ENCODE results near the gene GCDH. TPM values are rescaled to one million over a fixed set of nuclear protein-coding genes. Genes with fewer than 3 reads are reported as not detected.

Gene GCDH
- total and polyA plus RNA-seq, 12 donors, result 22.6 to 72.3 (median 45.1) TPM

DNA sequence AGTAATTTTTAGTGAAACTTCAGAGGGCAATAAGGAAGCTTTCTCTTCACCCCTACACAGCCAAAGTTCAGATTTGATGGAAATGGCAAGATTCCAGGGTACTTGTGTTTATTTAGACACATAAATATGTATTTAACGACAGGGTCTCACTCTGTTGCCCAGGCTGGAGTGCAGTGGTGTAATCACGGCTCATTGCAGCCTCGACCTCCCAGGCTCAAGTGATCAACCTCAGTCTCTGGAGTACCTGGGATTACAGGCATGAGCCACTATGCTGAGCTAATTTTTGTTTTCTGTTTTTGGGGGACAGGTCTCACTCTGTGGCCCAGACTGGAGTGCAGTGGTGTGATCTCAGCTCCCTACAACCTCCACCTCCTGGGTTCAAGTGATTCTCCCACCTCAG is 30.1 kb downstream of the GCDH start:
- no peak for ATAC-seq
- intact Hi-C loops (cut with DNase I), result no loop called here

DNA sequence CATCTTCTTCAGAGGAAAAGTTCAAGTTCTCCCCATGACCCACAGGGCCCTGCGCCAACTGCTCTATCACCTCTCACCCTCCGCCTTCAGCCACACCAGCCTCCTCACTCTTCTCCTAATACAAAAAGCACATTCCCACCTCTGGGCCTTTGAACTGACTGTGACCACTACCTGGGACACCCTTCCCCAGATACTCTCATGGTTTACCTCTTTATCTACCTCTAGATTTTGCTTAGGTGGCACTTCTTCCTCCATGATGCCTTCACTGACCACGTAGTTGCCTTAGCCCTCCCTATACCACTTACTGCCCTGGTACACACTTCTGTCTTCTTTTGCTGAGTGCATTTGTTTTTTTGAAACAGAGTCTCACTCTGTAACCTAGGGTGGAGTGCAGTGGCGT is 32.0 kb downstream of the GCDH start:
- peaks cover 0 to 12% (median 5%) of the 10 kb centered on the region in 9 donors for H3K4me1 ChIP-seq
- ATAC-seq (no peak), DNase-seq (no peak)
- TF ChIP-seq, protein P1, sequence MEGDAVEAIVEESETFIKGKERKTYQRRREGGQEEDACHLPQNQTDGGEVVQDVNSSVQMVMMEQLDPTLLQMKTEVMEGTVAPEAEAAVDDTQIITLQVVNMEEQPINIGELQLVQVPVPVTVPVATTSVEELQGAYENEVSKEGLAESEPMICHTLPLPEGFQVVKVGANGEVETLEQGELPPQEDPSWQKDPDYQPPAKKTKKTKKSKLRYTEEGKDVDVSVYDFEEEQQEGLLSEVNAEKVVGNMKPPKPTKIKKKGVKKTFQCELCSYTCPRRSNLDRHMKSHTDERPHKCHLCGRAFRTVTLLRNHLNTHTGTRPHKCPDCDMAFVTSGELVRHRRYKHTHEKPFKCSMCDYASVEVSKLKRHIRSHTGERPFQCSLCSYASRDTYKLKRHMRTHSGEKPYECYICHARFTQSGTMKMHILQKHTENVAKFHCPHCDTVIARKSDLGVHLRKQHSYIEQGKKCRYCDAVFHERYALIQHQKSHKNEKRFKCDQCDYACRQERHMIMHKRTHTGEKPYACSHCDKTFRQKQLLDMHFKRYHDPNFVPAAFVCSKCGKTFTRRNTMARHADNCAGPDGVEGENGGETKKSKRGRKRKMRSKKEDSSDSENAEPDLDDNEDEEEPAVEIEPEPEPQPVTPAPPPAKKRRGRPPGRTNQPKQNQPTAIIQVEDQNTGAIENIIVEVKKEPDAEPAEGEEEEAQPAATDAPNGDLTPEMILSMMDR (IDR thresholded peaks at IDR 0.05), result no peak
- H3K36me3 ChIP-seq, result peaks cover 0 to 64% (median 52%) of the 10 kb centered on the region in 9 donors
- no peaks in the 10 kb centered on the region for H3K9me3 ChIP-seq
- WGBS, 2 donors, result 94 to 97% methylated on average over 4 of the region's 4 CpGs
- no peak overlapping the region for H3K4me3 ChIP-seq
- intact Hi-C loops (cut with DNase I), result no loop called here
- H3K27ac ChIP-seq, result no peak overlapping the region
- H3K27me3 ChIP-seq, result no peaks in the 10 kb centered on the region

More for the DNA sequence above, 30.1 kb downstream of the GCDH start:
- 67 to 69% methylated on average over 3 of the region's 3 CpGs for WGBS, 2 donors
- DNase-seq, result no peak
- Histone ChIP-seq H3K27me3 (no peaks in the 10 kb centered on the region), H3K9me3 (no peaks in the 10 kb centered on the region), H3K36me3 (peaks cover 0 to 45% (median 33%) of the 10 kb centered on the region in 9 donors), H3K4me1 (peaks cover 0 to 12% (median 5%) of the 10 kb centered on the region in 9 donors), H3K27ac (no peak overlapping the region), H3K4me3 (no peak overlapping the region)
- TF ChIP-seq, protein P1 (IDR thresholded peaks at IDR 0.05), result no peak

DNA sequence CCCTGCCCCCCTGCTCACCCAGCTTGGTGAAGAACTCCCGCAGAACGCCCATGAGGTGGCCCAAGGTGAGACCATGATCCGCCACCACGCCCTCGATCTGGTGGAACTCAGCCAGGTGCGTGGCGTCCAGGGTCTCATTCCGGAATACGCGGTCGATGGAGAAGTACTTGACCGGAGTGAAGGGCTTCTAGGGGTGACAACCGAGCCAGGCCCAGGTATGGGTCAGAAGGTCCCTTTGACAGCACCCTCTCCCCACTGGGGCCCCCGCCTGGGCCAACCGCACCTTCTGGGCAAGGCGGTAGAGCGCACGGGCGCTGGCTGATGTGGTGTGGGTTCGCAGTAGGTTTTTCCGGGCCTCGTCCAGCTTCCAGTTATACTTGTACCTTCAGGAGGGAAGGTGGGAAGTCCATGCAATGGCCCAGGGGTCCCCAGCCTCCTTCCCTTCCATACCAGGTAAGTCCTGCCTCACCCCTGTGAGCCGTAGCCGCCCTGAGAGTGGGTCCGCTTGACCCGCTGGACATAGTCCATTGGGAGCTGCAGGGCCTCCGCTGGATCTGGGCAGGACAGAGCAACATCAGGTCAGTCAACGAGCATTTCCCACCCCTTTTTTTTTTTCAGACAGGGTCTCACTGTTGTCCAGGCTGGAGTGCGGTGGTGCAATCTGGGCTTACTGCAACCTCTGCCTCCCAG is 33.8 kb downstream of the GCDH start:
- DNase-seq, result no peak
- H3K36me3 ChIP-seq, result peaks cover 0 to 82% (median 69%) of the 10 kb centered on the region in 9 donors
- TF ChIP-seq, protein P1 (IDR thresholded peaks at IDR 0.05), result no peak
- 96 to 97% methylated on average over 29 of the region's 29 CpGs for WGBS, 2 donors
- H3K9me3 ChIP-seq, result no peaks in the 10 kb centered on the region
- H3K4me1 ChIP-seq, result no peaks in the 10 kb centered on the region
- H3K27me3 ChIP-seq, result no peaks in the 10 kb centered on the region
- no peak overlapping the region for H3K4me3 ChIP-seq
- no peak overlapping the region for H3K27ac ChIP-seq
- peak in 1 of 8 donors; percentile 11 for ATAC-seq
- intact Hi-C loops (cut with DNase I), result no loop called here

DNA sequence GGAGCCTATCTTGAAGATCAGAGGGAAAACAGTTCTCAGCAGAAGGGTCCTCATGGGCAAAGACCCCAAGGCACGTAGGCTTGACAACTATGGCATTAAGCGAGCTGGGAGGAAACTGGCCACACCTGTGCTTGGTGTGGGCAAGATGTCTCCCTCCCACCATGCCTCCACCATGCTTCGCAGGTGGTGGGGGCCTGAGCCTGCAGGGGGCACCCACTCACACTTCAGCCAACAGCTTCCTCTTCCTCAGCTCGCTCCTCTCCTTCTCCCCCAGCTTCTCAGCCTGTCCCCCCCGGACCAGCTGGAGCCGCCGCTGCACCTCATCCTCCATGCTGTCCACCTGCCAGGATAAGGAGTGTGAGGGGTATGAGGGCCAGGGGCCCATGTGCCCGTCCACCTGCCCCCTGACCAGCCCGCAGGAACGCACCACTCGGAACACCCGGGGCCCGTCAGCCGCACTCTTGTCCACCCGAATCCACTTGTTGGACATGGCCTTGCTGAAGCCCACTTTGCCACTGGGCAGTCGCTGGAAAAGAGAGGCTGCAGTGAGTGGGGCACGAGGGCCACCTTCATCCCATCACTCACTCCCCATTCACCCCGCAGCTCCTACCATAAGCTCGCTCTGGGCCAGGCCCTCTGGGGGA is 39.2 kb downstream of the GCDH start:
- Histone ChIP-seq H3K36me3 (peaks cover 0 to 66% (median 43%) of the 10 kb centered on the region in 9 donors), H3K9me3 (no peaks in the 10 kb centered on the region), H3K4me3 (no peak overlapping the region), H3K27ac (no peak overlapping the region), H3K4me1 (peaks cover 0 to 22% (median 14%) of the 10 kb centered on the region in 9 donors), H3K27me3 (no peaks in the 10 kb centered on the region)
- 90 to 94% methylated on average over 19 of the region's 19 CpGs for WGBS, 2 donors
- TF ChIP-seq, protein P1 (IDR thresholded peaks at IDR 0.05), result no peak
- intact Hi-C loops (cut with DNase I), result no loop called here
- DNase-seq (no peak), ATAC-seq (no peak)
